ENCODE results near the gene AGPAT2.

AGPAT2 gene

GRCh38 chr9:136695955-136696354 is 8.7 kb upstream of the AGPAT2 start:
- no peaks in the 10 kb centered on the region for H3K9me3 ChIP-seq (ENCODE audit: control insufficient read depth, insufficient read depth, low read depth, low read length)
- H3K27ac ChIP-seq (ENCODE audit: extremely low read depth, low read depth, low read length), result no peak overlapping the region
- no peaks in the 10 kb centered on the region for H3K4me1 ChIP-seq (ENCODE audit: control insufficient read depth, insufficient read depth, low read length)
- ChIA-PET POLR2A (interaction anchor here (0.9 kb wide), 1 partner anchor 32 kb away, joined by 3 read pairs; no protein-coding TSS in a partner anchor), CTCF (interaction anchor here (0.8 to 4.0 kb wide), 3 partner anchors 23 to 212 kb away, joined by 3 to 24 read pairs (median 3); no protein-coding TSS in a partner anchor)
- TF ChIP-seq ZIC2 (tag by site-specific recombination; IDR thresholded peaks at IDR 0.05) (peak; percentile 19; the same call in 1 of the 2 replicates), ZNF701 (tag by site-specific recombination; IDR thresholded peaks at IDR 0.05) (no peak)
- H3K36me3 ChIP-seq (ENCODE audit: control insufficient read depth in 2 of 2, insufficient read depth in 1 of 2, low read length in 2 of 2), result no peaks in the 10 kb centered on the region
- H3K4me3 ChIP-seq (ENCODE audit: low read depth, low read length), result no peak overlapping the region

GRCh38 chr9:136695435-136695895 is 8.2 kb upstream of the AGPAT2 start:
- Histone ChIP-seq H3K4me3 (ENCODE audit: low read depth, low read length) (no peak overlapping the region), H3K27ac (ENCODE audit: extremely low read depth, low read depth, low read length) (no peak overlapping the region), H3K4me1 (ENCODE audit: control insufficient read depth, insufficient read depth, low read length) (no peaks in the 10 kb centered on the region), H3K36me3 (ENCODE audit: control insufficient read depth in 2 of 2, insufficient read depth in 1 of 2, low read length in 2 of 2) (no peaks in the 10 kb centered on the region), H3K9me3 (ENCODE audit: control insufficient read depth, insufficient read depth, low read depth, low read length) (no peaks in the 10 kb centered on the region)
- ChIA-PET POLR2A (interaction anchor here (0.9 kb wide), 1 partner anchor 33 kb away, joined by 3 read pairs; no protein-coding TSS in a partner anchor), CTCF (interaction anchor here (0.5 to 4.0 kb wide), 9 partner anchors 7 to 311 kb away, joined by 3 to 24 read pairs (median 3); partner anchors contain the start of gene AGPAT2)
- no peak for TF ChIP-seq ZNF560 (tag by site-specific recombination; IDR thresholded peaks at IDR 0.05; ENCODE audit: borderline replicate concordance)
- no peak for TF ChIP-seq PRDM4 (tag by site-specific recombination; IDR thresholded peaks at IDR 0.05)
- no peak for TF ChIP-seq ZNF558 (tag by site-specific recombination; IDR thresholded peaks at IDR 0.05)
- no peak for TF ChIP-seq ZNF202 (tag by site-specific recombination; IDR thresholded peaks at IDR 0.05; ENCODE audit: borderline replicate concordance)
- TF ChIP-seq ZNF544 (tag by site-specific recombination; IDR thresholded peaks at IDR 0.05), result no peak
- no peak for TF ChIP-seq BCL11A (tag by site-specific recombination; IDR thresholded peaks at IDR 0.05; ENCODE audit: low read depth)
- TF ChIP-seq ZBTB8A (tag by site-specific recombination; IDR thresholded peaks at IDR 0.05), result 0 out of 2 replicates have a peak, but pooled peaks have one; percentile 19
- TF ChIP-seq ZNF341 (tag by site-specific recombination; IDR thresholded peaks at IDR 0.05; ENCODE audit: low read depth), result no peak
- TF ChIP-seq PRDM10 (tag by site-specific recombination; IDR thresholded peaks at IDR 0.05), result peak; percentile 26; the same call in 1 of the 2 replicates
- TF ChIP-seq PATZ1 (tag by site-specific recombination; IDR thresholded peaks at IDR 0.05), result peak; percentile 33; the same call in 1 of the 2 replicates
- no peak for TF ChIP-seq ZNF701 (tag by site-specific recombination; IDR thresholded peaks at IDR 0.05)
- peak; percentile 63; the same call in 1 of the 2 replicates for TF ChIP-seq ZIC2 (tag by site-specific recombination; IDR thresholded peaks at IDR 0.05)
- TF ChIP-seq SCRT2 (tag by site-specific recombination; IDR thresholded peaks at IDR 0.05), result no peak
- TF ChIP-seq ZBTB20 (tag by site-specific recombination; IDR thresholded peaks at IDR 0.05), result peak; percentile 45; the same call in 1 of the 2 replicates
